WTC11 (cell line): ENCODE results near the gene RPS13.

Source experiments
- TF ChIP-seq, protein P1 (sequence below): sonication (generic); formaldehyde crosslinking; IDR thresholded peaks from 2 replicates; pipeline ENCODE4 v1.8.1; 2023; ENCODE audit warnings: mild to moderate bottlenecking, missing genetic modification reagents
- TF ChIP-seq, protein P2 (sequence below): fragments of 200-600 bp; IDR thresholded peaks from 2 replicates; pipeline ENCODE4 v1.8.0; 2022; ENCODE audit warnings: antibody characterized with exemption

DNA sequence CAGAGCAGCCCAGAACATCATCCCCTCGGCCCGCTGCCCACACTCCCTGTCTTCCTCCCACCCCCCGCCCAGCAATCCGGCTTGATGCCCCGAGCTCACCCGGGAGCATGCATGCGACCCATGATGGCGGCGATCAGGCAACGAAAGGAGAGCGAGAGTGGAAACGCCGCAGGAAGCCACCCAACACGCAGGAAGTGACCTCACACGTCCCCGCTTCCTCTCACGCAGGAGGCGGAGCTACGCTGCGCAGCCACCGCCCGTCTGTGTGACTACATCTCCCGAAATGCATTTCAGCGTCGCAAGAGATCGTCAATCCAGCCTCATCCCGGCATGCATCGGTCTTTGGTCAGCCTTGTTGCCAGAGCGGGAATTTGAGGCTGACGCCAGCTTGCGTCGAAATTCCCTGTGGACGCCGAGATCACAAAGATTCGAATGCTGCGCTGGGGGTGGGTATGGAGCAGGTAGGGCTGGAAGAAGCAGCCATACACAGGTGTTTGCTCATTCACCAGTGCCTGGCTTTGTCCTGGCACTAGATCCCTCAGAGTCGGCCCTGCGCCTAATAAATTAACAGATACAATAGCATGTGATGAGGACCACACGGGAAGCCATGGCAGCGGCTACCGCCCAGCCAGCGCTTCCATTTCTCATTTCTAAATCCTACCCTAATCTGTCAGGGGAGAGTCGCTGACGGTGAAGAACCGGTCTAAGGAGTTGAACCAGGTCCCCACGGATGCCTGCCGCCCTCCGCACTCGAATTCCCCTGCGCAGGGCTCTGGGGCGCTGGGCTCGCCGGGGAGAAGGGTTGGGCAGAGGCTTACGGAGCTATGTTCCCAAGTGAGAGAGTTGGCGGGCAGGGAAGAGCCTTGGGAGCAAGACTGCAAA, at the start of gene RPS13:
- TF ChIP-seq, protein P1, sequence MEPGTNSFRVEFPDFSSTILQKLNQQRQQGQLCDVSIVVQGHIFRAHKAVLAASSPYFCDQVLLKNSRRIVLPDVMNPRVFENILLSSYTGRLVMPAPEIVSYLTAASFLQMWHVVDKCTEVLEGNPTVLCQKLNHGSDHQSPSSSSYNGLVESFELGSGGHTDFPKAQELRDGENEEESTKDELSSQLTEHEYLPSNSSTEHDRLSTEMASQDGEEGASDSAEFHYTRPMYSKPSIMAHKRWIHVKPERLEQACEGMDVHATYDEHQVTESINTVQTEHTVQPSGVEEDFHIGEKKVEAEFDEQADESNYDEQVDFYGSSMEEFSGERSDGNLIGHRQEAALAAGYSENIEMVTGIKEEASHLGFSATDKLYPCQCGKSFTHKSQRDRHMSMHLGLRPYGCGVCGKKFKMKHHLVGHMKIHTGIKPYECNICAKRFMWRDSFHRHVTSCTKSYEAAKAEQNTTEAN (CRISPR knock-in tag): no peak; the same call in 1 of the 2 replicates
- TF ChIP-seq, protein P2, sequence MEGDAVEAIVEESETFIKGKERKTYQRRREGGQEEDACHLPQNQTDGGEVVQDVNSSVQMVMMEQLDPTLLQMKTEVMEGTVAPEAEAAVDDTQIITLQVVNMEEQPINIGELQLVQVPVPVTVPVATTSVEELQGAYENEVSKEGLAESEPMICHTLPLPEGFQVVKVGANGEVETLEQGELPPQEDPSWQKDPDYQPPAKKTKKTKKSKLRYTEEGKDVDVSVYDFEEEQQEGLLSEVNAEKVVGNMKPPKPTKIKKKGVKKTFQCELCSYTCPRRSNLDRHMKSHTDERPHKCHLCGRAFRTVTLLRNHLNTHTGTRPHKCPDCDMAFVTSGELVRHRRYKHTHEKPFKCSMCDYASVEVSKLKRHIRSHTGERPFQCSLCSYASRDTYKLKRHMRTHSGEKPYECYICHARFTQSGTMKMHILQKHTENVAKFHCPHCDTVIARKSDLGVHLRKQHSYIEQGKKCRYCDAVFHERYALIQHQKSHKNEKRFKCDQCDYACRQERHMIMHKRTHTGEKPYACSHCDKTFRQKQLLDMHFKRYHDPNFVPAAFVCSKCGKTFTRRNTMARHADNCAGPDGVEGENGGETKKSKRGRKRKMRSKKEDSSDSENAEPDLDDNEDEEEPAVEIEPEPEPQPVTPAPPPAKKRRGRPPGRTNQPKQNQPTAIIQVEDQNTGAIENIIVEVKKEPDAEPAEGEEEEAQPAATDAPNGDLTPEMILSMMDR: no peak
